ENCODE results near the gene C1orf87.

GRCh38 chr1:60031146-60031545 lies 42.4 kb downstream of the C1orf87 start:
- TF ChIP-seq, protein P1, sequence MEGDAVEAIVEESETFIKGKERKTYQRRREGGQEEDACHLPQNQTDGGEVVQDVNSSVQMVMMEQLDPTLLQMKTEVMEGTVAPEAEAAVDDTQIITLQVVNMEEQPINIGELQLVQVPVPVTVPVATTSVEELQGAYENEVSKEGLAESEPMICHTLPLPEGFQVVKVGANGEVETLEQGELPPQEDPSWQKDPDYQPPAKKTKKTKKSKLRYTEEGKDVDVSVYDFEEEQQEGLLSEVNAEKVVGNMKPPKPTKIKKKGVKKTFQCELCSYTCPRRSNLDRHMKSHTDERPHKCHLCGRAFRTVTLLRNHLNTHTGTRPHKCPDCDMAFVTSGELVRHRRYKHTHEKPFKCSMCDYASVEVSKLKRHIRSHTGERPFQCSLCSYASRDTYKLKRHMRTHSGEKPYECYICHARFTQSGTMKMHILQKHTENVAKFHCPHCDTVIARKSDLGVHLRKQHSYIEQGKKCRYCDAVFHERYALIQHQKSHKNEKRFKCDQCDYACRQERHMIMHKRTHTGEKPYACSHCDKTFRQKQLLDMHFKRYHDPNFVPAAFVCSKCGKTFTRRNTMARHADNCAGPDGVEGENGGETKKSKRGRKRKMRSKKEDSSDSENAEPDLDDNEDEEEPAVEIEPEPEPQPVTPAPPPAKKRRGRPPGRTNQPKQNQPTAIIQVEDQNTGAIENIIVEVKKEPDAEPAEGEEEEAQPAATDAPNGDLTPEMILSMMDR (IDR thresholded peaks at IDR 0.05): no peak
- TF ChIP-seq POLR2A (IDR thresholded peaks at IDR 0.05): no peak
